Activated CD4-positive, alpha-beta memory T cell treated with anti-CD3 and anti-CD28 coated beads for 36 hours (primary cell): ENCODE measurements around the gene MED29. TPM values are rescaled to one million over a fixed set of nuclear protein-coding genes. Genes with fewer than 3 reads are reported as not detected.
A peak's percentile ranks its signal among the peaks of the same experiment; 100 is the strongest.

Experiments
- CTCF ChIA-PET: fragments of 350-600 bp; sonication (Branson Sonifier 250); formaldehyde crosslinking; loops from one replicate; lab custom pipeline; 2021; ENCODE audit warnings: antibody characterized with exemption, inconsistent platforms; lab: Charles Lee
- POLR2A ChIA-PET: fragments of 350-600 bp; sonication (Branson Sonifier 250); formaldehyde crosslinking; loops from one replicate; lab custom pipeline; 2021; ENCODE audit warnings: antibody characterized with exemption; lab: Charles Lee
- DNase-seq: peaks from one replicate; pipeline ENCODE4 v3.0.0-alpha.2; 2020
- H3K27ac Mint-ChIP-seq: one replicate; pipeline ENCODE4 v1.8.0; 2021; ENCODE audit warnings: mixed read lengths
- H3K27me3 Mint-ChIP-seq: one replicate; pipeline ENCODE4 v1.8.0; 2021; ENCODE audit warnings: mixed read lengths
- H3K36me3 Mint-ChIP-seq: one replicate; pipeline ENCODE4 v1.8.0; 2021; ENCODE audit warnings: mixed read lengths
- H3K4me1 Mint-ChIP-seq: one replicate; pipeline ENCODE4 v1.8.0; 2021; ENCODE audit warnings: low read depth, mixed read lengths
- H3K4me3 Mint-ChIP-seq: one replicate; pipeline ENCODE4 v1.8.0; 2021; ENCODE audit warnings: mild to moderate bottlenecking, mixed read lengths
- H3K9me3 Mint-ChIP-seq: one replicate; pipeline ENCODE4 v1.8.0; 2021; ENCODE audit warnings: mixed read lengths
- intact Hi-C: fragments of 100-400 bp; cut with micrococcal nuclease; formaldehyde crosslinking; loops from one replicate; pipeline ENCODE4 v1.15.1; 2023
- total RNA-seq, 2 experiments: library from RNA; stranded (reverse); gene quantifications; one replicate each; pipeline ENCODE4 v1.2.3, GENCODE V29; 2021

The MED29 gene
- total RNA-seq = 10 to 100 TPM; 22.2 to 26.9 TPM

- peak; percentile 98 for DNase-seq
- ChIA-PET POLR2A (interaction anchor here (0.7 to 2.3 kb wide), 13 partner anchors 10 to 542 kb away, joined by 3 to 32 read pairs (median 6); partner anchors contain the start of genes GMFG, PLEKHG2, RPS16 and SAMD4B), CTCF (interaction anchor here (0.7 to 3.4 kb wide), 9 partner anchors 10 to 269 kb away, joined by 3 to 32 read pairs (median 5); partner anchors contain the start of genes GMFG, PAK4, PLEKHG2 and SAMD4B)
- no peaks in the 10 kb centered on the region for H3K27me3 Mint-ChIP-seq
- intact Hi-C loops = loop anchor here (1.0 to 2.0 kb wide), 5 partner anchors 21 to 54 kb away; partner anchors contain the start of genes PLEKHG2, SAMD4B and SUPT5H
- peak within 1 kb of the TSS; percentile 95 for H3K4me3 Mint-ChIP-seq
- peaks cover 40% of the 10 kb centered on the region for H3K4me1 Mint-ChIP-seq
- H3K9me3 Mint-ChIP-seq = no peaks in the 10 kb centered on the region
- H3K36me3 Mint-ChIP-seq = peaks cover 35% of the 10 kb centered on the region
- peak within 1 kb of the TSS; percentile 99 for H3K27ac Mint-ChIP-seq
Observed at GRCh38 chr19:39390751-39391437, at the start of gene MED29, which contains the start of gene PAF1. Gene MED29, plus strand, starts transcription at chr19:39391378. Its CDS starts 45 bp downstream, at chr19:39391423. Gene PAF1, minus strand, starts transcription at chr19:39391106. Its CDS starts 242 bp downstream, at chr19:39390864.

- no peaks in the 10 kb centered on the region for H3K27me3 Mint-ChIP-seq
- peak; percentile 100 for DNase-seq
- intact Hi-C loops = loop anchor here (1.0 to 10.0 kb wide), 7 partner anchors 9 to 490 kb away; partner anchors contain the start of genes EID2B, MED29, PAF1 and PAK4
- CTCF ChIA-PET = interaction anchor here (0.6 to 2.0 kb wide), 15 partner anchors 9 to 503 kb away, joined by 3 to 11 read pairs (median 3); partner anchors contain the start of genes MED29, PAF1 and RPS16
- H3K9me3 Mint-ChIP-seq = no peaks in the 10 kb centered on the region
- POLR2A ChIA-PET = interaction anchor here (0.6 to 1.6 kb wide), 8 partner anchors 14 to 94 kb away, joined by 3 to 8 read pairs (median 4); partner anchors contain the start of genes MED29, PAF1 and RPS16
- H3K4me3 Mint-ChIP-seq = peak within 1 kb of the TSS; percentile 98
- peaks cover 65% of the 10 kb centered on the region for H3K4me1 Mint-ChIP-seq
- peaks cover 9% of the 10 kb centered on the region for H3K36me3 Mint-ChIP-seq
- peak within 1 kb of the TSS; percentile 91 for H3K27ac Mint-ChIP-seq
Observed at GRCh38 chr19:39341719-39342604, 49.2 kb upstream of the MED29 start, which contains the start of gene SAMD4B. Gene SAMD4B, plus strand, starts transcription at chr19:39342421. Its CDS starts 14,473 bp downstream, at chr19:39356894.

GRCh38 chr19:39342647-39343305 is 48.4 kb upstream of the MED29 start:
- H3K4me1 Mint-ChIP-seq = peaks cover 65% of the 10 kb centered on the region
- CTCF ChIA-PET = interaction anchor here (0.6 to 2.0 kb wide), 13 partner anchors 12 to 502 kb away, joined by 3 to 11 read pairs (median 3); partner anchors contain the start of genes MED29, PAF1 and RPS16

GRCh38 chr19:39345956-39346355 is 45.2 kb upstream of the MED29 start:
- no peaks in the 10 kb centered on the region for H3K27me3 Mint-ChIP-seq
- peaks cover 64% of the 10 kb centered on the region for H3K4me1 Mint-ChIP-seq
- H3K36me3 Mint-ChIP-seq = peaks cover 19% of the 10 kb centered on the region
- no peak for DNase-seq
- intact Hi-C loops = loop anchor here (10.0 kb wide), 1 partner anchor 329 kb away; no protein-coding TSS in a partner anchor
- H3K27ac Mint-ChIP-seq = no peak overlapping the region
- H3K4me3 Mint-ChIP-seq = no peak overlapping the region
- ChIA-PET CTCF (interaction anchor here (1.4 to 4.1 kb wide), 3 partner anchors 11 to 66 kb away, joined by 3 to 18 read pairs (median 11); partner anchors contain the start of gene PLEKHG2), POLR2A (interaction anchor here (0.8 to 1.4 kb wide), 2 partner anchors 45 to 90 kb away, joined by 4 read pairs; partner anchors contain the start of genes MED29, PAF1 and RPS16)
- no peaks in the 10 kb centered on the region for H3K9me3 Mint-ChIP-seq

More at GRCh38 chr19:39342647-39343305, 48.4 kb upstream of the MED29 start:
- Mint-ChIP-seq H3K4me3 (peak overlapping the region; percentile 80), H3K9me3 (no peaks in the 10 kb centered on the region), H3K27me3 (no peaks in the 10 kb centered on the region), H3K36me3 (peaks cover 9% of the 10 kb centered on the region), H3K27ac (peak overlapping the region; percentile 52)
- DNase-seq = no peak
- POLR2A ChIA-PET = interaction anchor here (1.0 to 1.6 kb wide), 6 partner anchors 13 to 93 kb away, joined by 3 to 8 read pairs (median 4); partner anchors contain the start of genes MED29, PAF1 and RPS16
- intact Hi-C loops = loop anchor here (2.0 to 10.0 kb wide), 5 partner anchors 48 to 490 kb away; partner anchors contain the start of genes EID2B, MED29, PAF1 and PAK4

GRCh38 chr19:39347332-39348164 is 43.6 kb upstream of the MED29 start:
- no peaks in the 10 kb centered on the region for H3K27me3 Mint-ChIP-seq
- ChIA-PET POLR2A (interaction anchor here (1.1 kb wide), 1 partner anchor 88 kb away, joined by 3 read pairs; the partner anchor contains the start of gene RPS16), CTCF (interaction anchor here (1.0 to 4.1 kb wide), 2 partner anchors 42 to 64 kb away, joined by 3 to 18 read pairs; partner anchors contain the start of gene PLEKHG2)
- H3K4me1 Mint-ChIP-seq = peaks cover 75% of the 10 kb centered on the region
- H3K27ac Mint-ChIP-seq = peak overlapping the region; percentile 67
- peak; percentile 45 for DNase-seq
- intact Hi-C loops = loop anchor here (10.0 kb wide), 1 partner anchor 327 kb away; no protein-coding TSS in a partner anchor
- H3K4me3 Mint-ChIP-seq = no peak overlapping the region
- H3K9me3 Mint-ChIP-seq = no peaks in the 10 kb centered on the region
- peaks cover 28% of the 10 kb centered on the region for H3K36me3 Mint-ChIP-seq

GRCh38 chr19:39349326-39349725 is 41.9 kb upstream of the MED29 start:
- DNase-seq = no peak
- no peak overlapping the region for H3K4me3 Mint-ChIP-seq
- H3K4me1 Mint-ChIP-seq = peaks cover 60% of the 10 kb centered on the region
- H3K27ac Mint-ChIP-seq = no peak overlapping the region
- H3K27me3 Mint-ChIP-seq = no peaks in the 10 kb centered on the region
- no peaks in the 10 kb centered on the region for H3K9me3 Mint-ChIP-seq
- intact Hi-C loops = loop anchor here (10.0 kb wide), 1 partner anchor 325 kb away; no protein-coding TSS in a partner anchor
- ChIA-PET POLR2A (no interaction called here), CTCF (interaction anchor here (1.0 to 4.1 kb wide), 5 partner anchors 12 to 91 kb away, joined by 3 to 18 read pairs (median 3); partner anchors contain the start of gene PLEKHG2)
- peaks cover 28% of the 10 kb centered on the region for H3K36me3 Mint-ChIP-seq

GRCh38 chr19:39350156-39350555 is 41.0 kb upstream of the MED29 start:
- CTCF ChIA-PET = interaction anchor here (1.4 to 2.4 kb wide), 4 partner anchors 12 to 61 kb away, joined by 3 to 11 read pairs (median 6); partner anchors contain the start of genes MED29, PAF1 and PLEKHG2
- H3K9me3 Mint-ChIP-seq = no peaks in the 10 kb centered on the region
- peaks cover 52% of the 10 kb centered on the region for H3K4me1 Mint-ChIP-seq
- POLR2A ChIA-PET = no interaction called here
- DNase-seq = no peak
- H3K27ac Mint-ChIP-seq = no peak overlapping the region
- no peak overlapping the region for H3K4me3 Mint-ChIP-seq
- H3K36me3 Mint-ChIP-seq = peaks cover 28% of the 10 kb centered on the region
- intact Hi-C loops = no loop called here
- no peaks in the 10 kb centered on the region for H3K27me3 Mint-ChIP-seq

- DNase-seq = peak; percentile 75
- ChIA-PET CTCF (interaction anchor here (1.4 to 2.4 kb wide), 4 partner anchors 10 to 60 kb away, joined by 4 to 11 read pairs (median 4); partner anchors contain the start of genes PLEKHG2 and SAMD4B), POLR2A (interaction anchor here (1.0 kb wide), 1 partner anchor 39 kb away, joined by 3 read pairs; the partner anchor contains the start of gene PAF1)
- H3K27ac Mint-ChIP-seq = peak overlapping the region; percentile 84
- intact Hi-C loops = loop anchor here (1.0 kb wide), 5 partner anchors 10 to 79 kb away; partner anchors contain the start of genes GMFG, MED29, PAF1 and PLEKHG2
- H3K4me3 Mint-ChIP-seq = no peak overlapping the region
- H3K9me3 Mint-ChIP-seq = no peaks in the 10 kb centered on the region
- peaks cover 41% of the 10 kb centered on the region for H3K36me3 Mint-ChIP-seq
- peaks cover 42% of the 10 kb centered on the region for H3K4me1 Mint-ChIP-seq
- no peaks in the 10 kb centered on the region for H3K27me3 Mint-ChIP-seq
Observed at GRCh38 chr19:39351537-39352064, 39.6 kb upstream of the MED29 start.
